H9 (cell line): Measurements from ENCODE around the gene PLEKHM1. TPM values are rescaled to one million over a fixed set of nuclear protein-coding genes. Genes with fewer than 3 reads are reported as not detected.
A peak's percentile ranks its signal among the peaks of the same experiment; 100 is the strongest.

Source experiments
- DNase-seq: peaks from one replicate; pipeline ENCODE4 v3.0.0-alpha.2; 2017
- H2AFZ ChIP-seq: one replicate; pipeline ENCODE4 v1.6.1; 2013; ENCODE audit warnings: mild to moderate bottlenecking, low read length, control low read depth, moderate library complexity
- H2AK5ac ChIP-seq: 2 replicates; pipeline ENCODE4 v1.6.1; 2013; ENCODE audit warnings: low read length, control low read depth, mixed read lengths; ENCODE audit not compliant: insufficient read length
- H2BK120ac ChIP-seq: one replicate; pipeline ENCODE4 v1.6.1; 2013; ENCODE audit warnings: low read depth, mild to moderate bottlenecking, low read length, control low read depth, inconsistent platforms; ENCODE audit not compliant: poor library complexity, severe bottlenecking
- H2BK12ac ChIP-seq: 2 replicates; pipeline ENCODE4 v1.6.1; 2013; ENCODE audit warnings: low read length, control low read depth, mixed read lengths, low read depth; ENCODE audit not compliant: insufficient read length
- H2BK15ac ChIP-seq: 2 replicates; pipeline ENCODE4 v1.6.1; 2013; ENCODE audit warnings: low read depth, low read length, control low read depth
- H2BK20ac ChIP-seq: one replicate; pipeline ENCODE4 v1.6.1; 2013; ENCODE audit warnings: low read depth, mild to moderate bottlenecking, low read length, control low read depth, inconsistent platforms; ENCODE audit not compliant: poor library complexity, severe bottlenecking
- H2BK5ac ChIP-seq: 2 replicates; pipeline ENCODE4 v1.6.1; 2013; ENCODE audit warnings: low read length, control low read depth, mixed read lengths; ENCODE audit not compliant: insufficient read length
- H3K14ac ChIP-seq: 2 replicates; pipeline ENCODE4 v1.6.1; 2013; ENCODE audit warnings: low read length, control low read depth; ENCODE audit not compliant: insufficient read depth
- H3K18ac ChIP-seq: 2 replicates; pipeline ENCODE4 v1.6.1; 2013; ENCODE audit warnings: low read depth, mild to moderate bottlenecking, mixed read lengths, low read length, control low read depth; ENCODE audit not compliant: insufficient read length
- H3K23ac ChIP-seq: 2 replicates; pipeline ENCODE4 v1.6.1; 2013; ENCODE audit warnings: low read length, control low read depth, mixed read lengths, low read depth; ENCODE audit not compliant: insufficient read length
- H3K23me2 ChIP-seq: 2 replicates; pipeline ENCODE4 v1.6.1; 2013; ENCODE audit warnings: low read depth, mild to moderate bottlenecking, mixed read lengths, low read length, control low read depth; ENCODE audit not compliant: insufficient read length, poor library complexity, severe bottlenecking
- H3K27ac ChIP-seq: 2 replicates; pipeline ENCODE4 v1.5.1; 2013; ENCODE audit warnings: low read length, control low read depth, mixed read lengths, low read depth; ENCODE audit not compliant: insufficient read length
- H3K27me3 ChIP-seq: 2 replicates; pipeline ENCODE4 v1.6.1; 2013; ENCODE audit warnings: low read length, control low read depth, inconsistent platforms; ENCODE audit not compliant: insufficient read depth
- H3K4ac ChIP-seq: 2 replicates; pipeline ENCODE4 v1.6.1; 2013; ENCODE audit warnings: low read depth, mild to moderate bottlenecking, control low read depth, inconsistent platforms, low read length, moderate library complexity
- H3K4me1 ChIP-seq: 2 replicates; pipeline ENCODE4 v1.6.1; 2013; ENCODE audit warnings: low read length, control low read depth, inconsistent platforms; ENCODE audit not compliant: insufficient read depth
- H3K4me2 ChIP-seq: 2 replicates; pipeline ENCODE4 v1.6.1; 2013; ENCODE audit warnings: low read length, control low read depth, mixed read lengths; ENCODE audit not compliant: insufficient read length, insufficient read depth
- H3K56ac ChIP-seq: 2 replicates; pipeline ENCODE4 v1.6.1; 2013; ENCODE audit warnings: low read depth, mild to moderate bottlenecking, mixed read lengths, low read length, control low read depth; ENCODE audit not compliant: insufficient read length
- H3K79me1 ChIP-seq: 2 replicates; pipeline ENCODE4 v1.6.1; 2013; ENCODE audit warnings: low read depth, mild to moderate bottlenecking, moderate library complexity, low read length, control low read depth, inconsistent platforms; ENCODE audit not compliant: insufficient read depth, poor library complexity, severe bottlenecking
- H3K79me2 ChIP-seq: 2 replicates; pipeline ENCODE4 v1.6.1; 2013; ENCODE audit warnings: low read length, control low read depth, inconsistent platforms; ENCODE audit not compliant: insufficient read depth
- H3K9ac ChIP-seq: 2 replicates; pipeline ENCODE4 v1.6.1; 2013; ENCODE audit warnings: low read length, control low read depth, mixed read lengths; ENCODE audit not compliant: insufficient read length; ENCODE audit errors: extremely low read depth
- H3K9me3 ChIP-seq: one replicate; pipeline ENCODE4 v1.6.1; 2013; ENCODE audit warnings: low read depth, low read length, inconsistent platforms; ENCODE audit not compliant: control insufficient read depth
- H3T11ph ChIP-seq: one replicate; pipeline ENCODE4 v1.6.1; 2013; ENCODE audit warnings: mild to moderate bottlenecking, low read length, control low read depth, inconsistent platforms
- H4K20me1 ChIP-seq: one replicate; pipeline ENCODE4 v1.6.1; 2013; ENCODE audit not compliant: control insufficient read depth, insufficient read length, insufficient read depth
- H4K5ac ChIP-seq: 2 replicates; pipeline ENCODE4 v1.6.1; 2013; ENCODE audit warnings: low read depth, mild to moderate bottlenecking, mixed read lengths, low read length, control low read depth; ENCODE audit not compliant: insufficient read length
- H4K8ac ChIP-seq: replicated peaks from 2 replicates; pipeline ENCODE4 v1.6.1; 2013; ENCODE audit warnings: low read length, control low read depth, mixed read lengths, low read depth; ENCODE audit not compliant: insufficient read length
- H4K91ac ChIP-seq: 2 replicates; pipeline ENCODE4 v1.6.1; 2013; ENCODE audit warnings: low read depth, mild to moderate bottlenecking, moderate library complexity, mixed read lengths, low read length, control low read depth; ENCODE audit not compliant: insufficient read length
- H3K27ac Mint-ChIP-seq, 3 experiments: 2 replicates in 2 of 3; 3 replicates in 1 of 3; pipeline ENCODE4 v1.8.0; 2020 to 2021; ENCODE audit warnings: mixed read lengths in 3 of 3, mild to moderate bottlenecking in 1 of 3, moderate library complexity in 1 of 3
- H3K27me3 Mint-ChIP-seq: 2 replicates; pipeline ENCODE4 v1.8.0; 2021; ENCODE audit warnings: low read depth, mild to moderate bottlenecking, moderate library complexity, mixed read lengths
- H3K36me3 Mint-ChIP-seq, 3 experiments: 2 replicates in 2 of 3; 3 replicates in 1 of 3; pipeline ENCODE4 v1.8.0; 2020 to 2021; ENCODE audit warnings: low read depth in 3 of 3, mixed read lengths in 3 of 3; ENCODE audit not compliant: insufficient read depth in 1 of 3
- H3K4me1 Mint-ChIP-seq, 2 experiments: 2 replicates each; pipeline ENCODE4 v1.8.0; 2020; ENCODE audit warnings: mixed read lengths in 2 of 2
- H3K4me3 Mint-ChIP-seq, 2 experiments: 2 replicates in 1 of 2; 3 replicates in 1 of 2; pipeline ENCODE4 v1.8.0; 2020 to 2021; ENCODE audit warnings: mild to moderate bottlenecking in 2 of 2, mixed read lengths in 2 of 2, moderate library complexity in 1 of 2
- H3K9me3 Mint-ChIP-seq, 2 experiments: 2 replicates in 1 of 2; 3 replicates in 1 of 2; pipeline ENCODE4 v1.8.0; 2020; ENCODE audit warnings: mild to moderate bottlenecking in 2 of 2, mixed read lengths in 2 of 2, moderate library complexity in 1 of 2
- WGBS: extraction: QIAGEN DNeasy Blood & Tissue Kit; methylation state at CpG from one replicate; pipeline ENCODE4 v1.1.7; 2013; ENCODE audit warnings: missing lambda C conversion rate, low lambda C conversion rate, mixed read lengths; ENCODE audit not compliant: insufficient read length; ENCODE audit errors: extremely low coverage; 5-methylcytosine and 5-hydroxymethylcytosine counted together
- total RNA-seq: library from RNA; stranded (reverse); gene quantifications from 2 replicates; pipeline ENCODE4 v1.2.1, GENCODE V29; 2021
- TF ChIP-seq, protein P1 (sequence below): fragments of 200-600 bp; sonication (generic); conservative IDR thresholded peaks from 3 replicates; pipeline ENCODE4 v1.8.0; 2021; ENCODE audit warnings: antibody characterized with exemption, mild to moderate bottlenecking

Gene PLEKHM1
- total RNA-seq, 1 experiment from 2014 or later, result 20.7 TPM

DNA sequence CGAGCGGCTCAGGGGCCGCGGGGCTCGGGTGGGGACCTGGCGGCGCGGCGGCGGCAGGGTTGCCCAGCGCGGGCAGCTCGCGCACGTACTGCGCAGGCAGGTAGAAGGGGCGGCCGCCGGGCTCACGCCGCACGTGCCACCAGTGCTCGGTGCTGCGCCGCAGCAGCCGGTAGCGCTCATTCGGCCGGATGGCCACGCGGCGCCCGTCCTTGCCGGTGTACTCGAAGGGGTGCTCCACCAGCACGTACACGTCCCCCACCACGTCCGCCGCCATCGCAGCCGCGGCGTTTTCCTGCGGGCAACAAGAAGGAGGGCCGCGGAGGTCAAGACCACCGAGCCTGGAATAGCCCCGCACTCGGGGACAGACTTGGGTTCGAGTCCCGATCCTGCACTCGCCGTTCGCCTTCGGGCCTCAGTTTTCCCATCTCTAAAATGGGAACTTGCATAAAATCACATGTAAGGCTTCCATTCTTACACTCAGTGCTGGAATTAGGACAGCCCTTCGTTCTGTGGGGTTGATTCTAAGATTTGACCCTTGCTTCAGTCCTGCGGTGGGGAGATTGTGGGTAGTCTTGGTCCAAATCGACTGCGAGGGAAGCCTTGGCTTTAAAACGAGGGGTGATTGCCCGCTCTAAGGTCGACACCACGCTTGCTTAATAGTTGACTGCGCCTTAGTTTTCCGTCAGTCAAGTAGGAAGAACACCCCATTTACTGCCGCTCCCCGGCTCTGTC is 60.3 kb downstream of the PLEKHM1 start:
- Histone ChIP-seq H3K18ac (peak overlapping the region; percentile 44), H3K4me1 (no peaks in the 10 kb centered on the region), H3K23ac (no peak overlapping the region), H4K91ac (no peak overlapping the region), H4K5ac (no peak overlapping the region), H3K27ac (no peak overlapping the region), H3K23me2 (peaks cover 22% of the 10 kb centered on the region), H3K56ac (no peak overlapping the region), H3T11ph (no peak overlapping the region), H3K9me3 (no peaks in the 10 kb centered on the region), H4K8ac (no peak overlapping the region), H3K27me3 (peaks cover 19% of the 10 kb centered on the region; the same call in 1 of the 2 replicates), H2BK120ac (no peak overlapping the region), H3K4ac (no peak overlapping the region), H3K14ac (no peak overlapping the region), H4K20me1 (peaks cover 2% of the 10 kb centered on the region), H3K9ac (no peak overlapping the region), H2BK20ac (no peak overlapping the region), H3K4me2 (peak overlapping the region; percentile 56), H2BK15ac (no peak overlapping the region), H2AK5ac (no peak overlapping the region), H2AFZ (no peak overlapping the region), H2BK12ac (no peak overlapping the region), H3K79me2 (no peaks in the 10 kb centered on the region), H2BK5ac (no peak overlapping the region), H3K79me1 (no peaks in the 10 kb centered on the region)
- WGBS, result no CpG with 5 or more reads among the region's 68 CpGs
- Mint-ChIP-seq H3K36me3 (no peaks in the 10 kb centered on the region; a peak in 2 of 7 replicates), H3K27ac (no peak overlapping the region), H3K4me3 (peak overlapping the region; percentile 72 to 82), H3K9me3 (peaks cover 3 to 7% of the 10 kb centered on the region in 2 experiments; a peak in 4 of 5 replicates), H3K27me3 (peaks cover 73% of the 10 kb centered on the region), H3K4me1 (peaks cover 23 to 30% of the 10 kb centered on the region in 2 experiments)
- TF ChIP-seq, protein P1, sequence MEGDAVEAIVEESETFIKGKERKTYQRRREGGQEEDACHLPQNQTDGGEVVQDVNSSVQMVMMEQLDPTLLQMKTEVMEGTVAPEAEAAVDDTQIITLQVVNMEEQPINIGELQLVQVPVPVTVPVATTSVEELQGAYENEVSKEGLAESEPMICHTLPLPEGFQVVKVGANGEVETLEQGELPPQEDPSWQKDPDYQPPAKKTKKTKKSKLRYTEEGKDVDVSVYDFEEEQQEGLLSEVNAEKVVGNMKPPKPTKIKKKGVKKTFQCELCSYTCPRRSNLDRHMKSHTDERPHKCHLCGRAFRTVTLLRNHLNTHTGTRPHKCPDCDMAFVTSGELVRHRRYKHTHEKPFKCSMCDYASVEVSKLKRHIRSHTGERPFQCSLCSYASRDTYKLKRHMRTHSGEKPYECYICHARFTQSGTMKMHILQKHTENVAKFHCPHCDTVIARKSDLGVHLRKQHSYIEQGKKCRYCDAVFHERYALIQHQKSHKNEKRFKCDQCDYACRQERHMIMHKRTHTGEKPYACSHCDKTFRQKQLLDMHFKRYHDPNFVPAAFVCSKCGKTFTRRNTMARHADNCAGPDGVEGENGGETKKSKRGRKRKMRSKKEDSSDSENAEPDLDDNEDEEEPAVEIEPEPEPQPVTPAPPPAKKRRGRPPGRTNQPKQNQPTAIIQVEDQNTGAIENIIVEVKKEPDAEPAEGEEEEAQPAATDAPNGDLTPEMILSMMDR, result no peak
- DNase-seq, result peak; percentile 63
